Measurements from ENCODE around the gene CPB2. TPM values are rescaled to one million over a fixed set of nuclear protein-coding genes. Genes with fewer than 3 reads are reported as not detected.

The CPB2 gene
- total and polyA plus RNA-seq, 7 donors = not detected

DNA sequence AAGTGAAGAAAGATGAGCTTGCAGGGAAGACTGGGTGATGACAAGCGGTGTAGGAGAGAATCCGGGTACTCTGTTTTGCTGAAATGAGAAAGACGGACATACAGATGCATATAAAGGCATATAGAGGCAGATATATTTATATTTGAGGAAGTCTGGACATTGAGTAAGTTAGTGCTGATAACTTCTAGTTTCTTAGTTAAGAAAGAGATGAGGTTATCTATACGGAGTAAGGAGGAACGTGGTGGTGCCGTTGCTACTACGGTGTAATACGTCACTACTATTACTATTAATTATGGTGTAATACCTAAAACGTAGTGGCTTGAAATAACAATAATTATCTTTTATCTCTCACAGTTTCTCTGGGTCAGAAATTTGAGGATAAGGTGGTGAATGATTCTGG, 9.8 kb upstream of the CPB2 start:
- no peak overlapping the region for H3K4me3 ChIP-seq
- H3K36me3 ChIP-seq = no peaks in the 10 kb centered on the region
- intact Hi-C loops (cut with DNase I) = no loop called here
- WGBS, 2 donors = 90% methylated on average over 9 of the region's 9 CpGs
- DNase-seq = no peak
- H3K4me1 ChIP-seq = no peaks in the 10 kb centered on the region
- no peak for TF ChIP-seq EP300 (IDR thresholded peaks at IDR 0.05)
- no peak for TF ChIP-seq POLR2AphosphoS5 (IDR thresholded peaks at IDR 0.05)
- TF ChIP-seq POLR2A (IDR thresholded peaks at IDR 0.05) = no peak
- TF ChIP-seq, protein P1, sequence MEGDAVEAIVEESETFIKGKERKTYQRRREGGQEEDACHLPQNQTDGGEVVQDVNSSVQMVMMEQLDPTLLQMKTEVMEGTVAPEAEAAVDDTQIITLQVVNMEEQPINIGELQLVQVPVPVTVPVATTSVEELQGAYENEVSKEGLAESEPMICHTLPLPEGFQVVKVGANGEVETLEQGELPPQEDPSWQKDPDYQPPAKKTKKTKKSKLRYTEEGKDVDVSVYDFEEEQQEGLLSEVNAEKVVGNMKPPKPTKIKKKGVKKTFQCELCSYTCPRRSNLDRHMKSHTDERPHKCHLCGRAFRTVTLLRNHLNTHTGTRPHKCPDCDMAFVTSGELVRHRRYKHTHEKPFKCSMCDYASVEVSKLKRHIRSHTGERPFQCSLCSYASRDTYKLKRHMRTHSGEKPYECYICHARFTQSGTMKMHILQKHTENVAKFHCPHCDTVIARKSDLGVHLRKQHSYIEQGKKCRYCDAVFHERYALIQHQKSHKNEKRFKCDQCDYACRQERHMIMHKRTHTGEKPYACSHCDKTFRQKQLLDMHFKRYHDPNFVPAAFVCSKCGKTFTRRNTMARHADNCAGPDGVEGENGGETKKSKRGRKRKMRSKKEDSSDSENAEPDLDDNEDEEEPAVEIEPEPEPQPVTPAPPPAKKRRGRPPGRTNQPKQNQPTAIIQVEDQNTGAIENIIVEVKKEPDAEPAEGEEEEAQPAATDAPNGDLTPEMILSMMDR (IDR thresholded peaks at IDR 0.05) = no peak
- no peaks in the 10 kb centered on the region for H3K9me3 ChIP-seq
- H3K27ac ChIP-seq = no peak overlapping the region
- no peaks in the 10 kb centered on the region for H3K27me3 ChIP-seq

DNA sequence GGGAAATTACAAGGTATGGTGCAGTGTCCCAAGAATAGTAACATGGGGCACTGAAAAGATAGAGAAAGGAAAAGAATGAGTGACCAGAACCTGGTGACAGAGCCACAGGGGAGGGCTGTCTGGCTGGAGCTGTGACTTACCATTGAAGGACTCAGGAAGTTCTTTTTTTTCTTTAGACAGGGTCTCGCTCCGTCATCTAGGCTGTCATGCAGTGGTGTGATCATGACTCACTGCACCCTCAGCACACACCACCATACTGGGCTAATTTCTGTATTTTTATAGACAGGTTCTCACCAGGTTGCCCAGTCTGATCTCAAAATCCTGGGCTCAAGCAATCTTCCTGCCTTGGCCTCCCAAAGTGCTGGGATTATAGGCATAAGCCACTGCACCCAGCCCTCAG, 8.8 kb upstream of the CPB2 start:
- Histone ChIP-seq H3K4me1 (no peaks in the 10 kb centered on the region), H3K36me3 (no peaks in the 10 kb centered on the region), H3K9me3 (no peaks in the 10 kb centered on the region), H3K27ac (no peak overlapping the region), H3K27me3 (no peaks in the 10 kb centered on the region), H3K4me3 (no peak overlapping the region)
- WGBS, 2 donors = 85 to 87% methylated on average over 2 of the region's 2 CpGs
- no peak for DNase-seq
- intact Hi-C loops (cut with DNase I) = no loop called here
- TF ChIP-seq POLR2A (IDR thresholded peaks at IDR 0.05) (no peak), EP300 (IDR thresholded peaks at IDR 0.05) (no peak), POLR2AphosphoS5 (IDR thresholded peaks at IDR 0.05) (no peak)
- TF ChIP-seq, protein P1 (IDR thresholded peaks at IDR 0.05) = no peak

DNA sequence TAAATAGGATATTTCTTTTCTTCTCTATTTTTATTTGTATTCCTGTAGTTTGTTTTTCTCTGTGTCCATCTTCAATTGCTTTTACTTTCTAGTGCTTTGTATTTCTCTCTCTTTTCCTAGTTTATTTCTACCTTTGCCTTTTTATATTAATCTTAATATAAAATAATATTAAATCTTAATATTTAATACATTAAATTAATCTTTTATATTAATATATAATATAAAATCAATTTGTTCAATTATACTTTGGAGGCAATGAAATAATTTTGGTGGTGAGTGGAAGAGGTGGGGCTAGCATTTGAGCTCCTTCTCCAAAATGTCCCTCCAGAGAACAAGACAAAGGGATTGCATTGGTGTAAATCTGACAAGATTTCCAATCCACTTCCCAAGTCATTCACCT, 6.3 kb upstream of the CPB2 start:
- Histone ChIP-seq H3K4me3 (no peak overlapping the region), H3K4me1 (no peaks in the 10 kb centered on the region), H3K27me3 (no peaks in the 10 kb centered on the region), H3K36me3 (no peaks in the 10 kb centered on the region), H3K27ac (no peak overlapping the region), H3K9me3 (no peaks in the 10 kb centered on the region)
- TF ChIP-seq EP300 (IDR thresholded peaks at IDR 0.05) (no peak), POLR2AphosphoS5 (IDR thresholded peaks at IDR 0.05) (no peak), POLR2A (IDR thresholded peaks at IDR 0.05) (no peak)
- TF ChIP-seq, protein P1 (IDR thresholded peaks at IDR 0.05) = no peak
- intact Hi-C loops (cut with DNase I) = no loop called here
- no peak for DNase-seq

DNA sequence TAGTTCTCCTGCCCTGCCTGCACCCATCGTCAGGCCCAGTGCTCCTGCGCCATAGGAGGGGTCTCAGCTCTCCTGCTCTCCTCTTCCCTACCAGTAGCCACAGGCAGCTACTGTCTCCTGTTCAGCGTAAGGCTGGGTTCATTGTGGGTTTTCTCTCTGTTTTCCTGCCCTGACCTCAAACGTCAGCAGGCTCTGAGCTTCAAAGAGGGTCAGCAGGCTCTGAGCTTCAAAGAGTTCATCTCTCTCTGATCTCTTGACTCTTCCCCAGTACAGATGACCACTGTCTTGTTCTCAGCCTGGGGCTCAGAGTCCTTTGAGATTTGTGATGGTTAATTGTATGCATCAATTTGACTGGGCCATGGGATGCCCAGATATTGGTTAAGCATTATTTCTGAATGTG, 4.6 kb upstream of the CPB2 start:
- Histone ChIP-seq H3K4me3 (no peak overlapping the region), H3K27me3 (no peaks in the 10 kb centered on the region), H3K9me3 (no peaks in the 10 kb centered on the region), H3K4me1 (no peaks in the 10 kb centered on the region), H3K27ac (no peak overlapping the region), H3K36me3 (no peaks in the 10 kb centered on the region)
- intact Hi-C loops (cut with DNase I) = no loop called here
- DNase-seq = no peak
- no peak for TF ChIP-seq POLR2AphosphoS5 (IDR thresholded peaks at IDR 0.05)
- TF ChIP-seq, protein P1 (IDR thresholded peaks at IDR 0.05) = no peak
- TF ChIP-seq EP300 (IDR thresholded peaks at IDR 0.05) = no peak
- TF ChIP-seq POLR2A (IDR thresholded peaks at IDR 0.05) = no peak
- 50 to 70% methylated on average over 4 of the region's 4 CpGs for WGBS, 2 donors

DNA sequence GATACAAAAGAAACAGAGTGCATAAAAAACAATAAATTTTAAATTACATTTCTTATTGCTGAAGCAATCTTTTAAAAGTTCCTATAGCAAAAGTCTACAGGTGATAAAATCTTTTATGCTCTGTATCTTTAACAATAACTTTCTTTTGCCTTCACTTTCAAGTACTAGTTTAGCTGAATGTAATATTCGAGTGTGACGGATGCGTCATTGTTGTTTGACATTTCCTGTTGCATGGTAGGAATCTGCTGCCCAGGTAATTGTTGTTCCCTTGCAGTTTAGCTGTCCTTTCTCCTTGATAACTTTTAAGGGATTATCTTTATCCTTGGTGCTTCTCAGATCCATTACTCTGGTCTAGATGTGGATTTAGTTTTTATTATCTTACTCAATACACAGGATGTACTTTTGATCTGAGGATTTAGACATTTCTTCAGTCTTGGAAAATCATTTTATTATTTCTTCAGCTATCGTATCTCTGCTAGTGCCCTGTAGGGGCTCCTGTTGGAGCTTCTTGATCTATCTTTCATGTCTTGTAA, 2.1 kb upstream of the CPB2 start:
- Histone ChIP-seq H3K4me1 (peaks cover 0 to under 1% (median 0%) of the 10 kb centered on the region in 4 donors), H3K27ac (no peak overlapping the region), H3K36me3 (no peaks in the 10 kb centered on the region), H3K27me3 (no peaks in the 10 kb centered on the region), H3K9me3 (no peaks in the 10 kb centered on the region), H3K4me3 (no peak overlapping the region)
- TF ChIP-seq POLR2A (IDR thresholded peaks at IDR 0.05) (no peak), POLR2AphosphoS5 (IDR thresholded peaks at IDR 0.05) (no peak), EP300 (IDR thresholded peaks at IDR 0.05) (no peak)
- TF ChIP-seq, protein P1 (IDR thresholded peaks at IDR 0.05) = no peak
- intact Hi-C loops (cut with DNase I) = no loop called here
- DNase-seq = no peak
- 37 to 46% methylated on average over 4 of the region's 4 CpGs for WGBS, 2 donors

All from sigmoid colon (tissue), 7 donors.